GM12864 (cell line): Measurements from ENCODE around the gene CEBPB.
"Not testable (repeated sequence)": the region's sequence is repeated elsewhere in the genome, so short reads cannot be mapped to it uniquely, and the experiment has no call there.

Experiments
- DNase-seq: peaks from one replicate; pipeline ENCODE4 v3.0.0-alpha.2; 2011; ENCODE audit warnings: low read depth
- H3K4me3 ChIP-seq: 2 replicates; pipeline ENCODE4 v1.5.1; 2011; ENCODE audit warnings: mild to moderate bottlenecking, low read depth, low read length, control low read depth
- TF ChIP-seq, protein P1 (sequence below): IDR thresholded peaks from 2 replicates; pipeline ENCODE4 v1.5.1; 2011; ENCODE audit warnings: low read depth, mild to moderate bottlenecking, moderate library complexity, low read length, control low read depth, inconsistent platforms; ENCODE audit errors: missing control alignments

Gene CEBPB

DNA sequence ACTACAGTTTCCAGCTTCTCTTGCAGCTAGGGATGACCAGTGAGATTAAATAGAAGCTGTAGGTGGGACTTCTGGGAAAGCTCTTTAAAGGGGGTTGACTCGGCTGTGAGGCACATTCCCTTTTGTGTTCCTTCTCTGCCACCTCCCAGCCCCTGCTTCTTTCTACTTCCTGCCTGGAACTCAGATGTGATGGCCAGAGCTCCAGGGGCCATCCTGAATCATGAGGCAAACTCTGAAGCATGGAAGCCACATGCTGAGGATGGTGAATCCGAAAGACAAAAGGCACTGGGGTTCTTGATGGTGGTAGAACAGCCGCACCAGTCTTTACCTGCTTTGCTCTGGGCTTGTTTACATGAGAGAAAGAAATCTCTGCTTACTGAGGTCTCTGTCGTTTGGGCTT, 9.1 kb downstream of the CEBPB start:
- no peak overlapping the region for H3K4me3 ChIP-seq
- TF ChIP-seq, protein P1, sequence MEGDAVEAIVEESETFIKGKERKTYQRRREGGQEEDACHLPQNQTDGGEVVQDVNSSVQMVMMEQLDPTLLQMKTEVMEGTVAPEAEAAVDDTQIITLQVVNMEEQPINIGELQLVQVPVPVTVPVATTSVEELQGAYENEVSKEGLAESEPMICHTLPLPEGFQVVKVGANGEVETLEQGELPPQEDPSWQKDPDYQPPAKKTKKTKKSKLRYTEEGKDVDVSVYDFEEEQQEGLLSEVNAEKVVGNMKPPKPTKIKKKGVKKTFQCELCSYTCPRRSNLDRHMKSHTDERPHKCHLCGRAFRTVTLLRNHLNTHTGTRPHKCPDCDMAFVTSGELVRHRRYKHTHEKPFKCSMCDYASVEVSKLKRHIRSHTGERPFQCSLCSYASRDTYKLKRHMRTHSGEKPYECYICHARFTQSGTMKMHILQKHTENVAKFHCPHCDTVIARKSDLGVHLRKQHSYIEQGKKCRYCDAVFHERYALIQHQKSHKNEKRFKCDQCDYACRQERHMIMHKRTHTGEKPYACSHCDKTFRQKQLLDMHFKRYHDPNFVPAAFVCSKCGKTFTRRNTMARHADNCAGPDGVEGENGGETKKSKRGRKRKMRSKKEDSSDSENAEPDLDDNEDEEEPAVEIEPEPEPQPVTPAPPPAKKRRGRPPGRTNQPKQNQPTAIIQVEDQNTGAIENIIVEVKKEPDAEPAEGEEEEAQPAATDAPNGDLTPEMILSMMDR: no peak
- no peak for DNase-seq

DNA sequence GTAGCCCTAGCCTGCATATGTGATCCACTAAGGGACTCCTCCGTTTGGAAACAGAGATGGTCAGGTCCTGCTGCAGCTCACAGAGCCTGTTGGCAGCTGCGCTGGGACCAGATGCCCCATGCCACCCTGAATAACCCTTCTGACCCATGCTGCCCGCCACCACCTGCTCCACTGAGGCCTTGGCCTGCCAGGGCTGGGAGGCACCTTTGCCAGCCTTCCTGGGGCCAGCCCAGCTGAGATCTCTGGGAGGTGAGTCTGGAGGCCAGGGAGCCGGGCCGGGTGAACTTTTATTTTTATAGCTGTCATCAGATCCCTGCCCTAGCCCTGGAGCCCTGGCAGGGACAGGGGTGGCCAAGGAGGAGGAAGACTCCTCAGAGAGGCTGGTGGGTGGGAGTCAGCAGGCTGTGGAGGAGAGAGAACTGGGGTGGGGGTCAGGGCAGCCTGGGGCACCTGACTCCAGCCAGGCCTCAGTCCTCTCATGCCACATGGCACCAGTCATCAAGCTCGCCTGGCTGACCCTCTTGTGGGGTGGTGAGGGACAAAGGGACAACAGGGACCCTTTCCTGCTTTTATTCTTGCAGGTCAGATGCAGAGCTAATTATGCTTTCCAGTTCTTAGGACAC, 10.0 kb downstream of the CEBPB start:
- DNase-seq: no peak
- TF ChIP-seq, protein P1: no peak
- H3K4me3 ChIP-seq: no peak overlapping the region

DNA sequence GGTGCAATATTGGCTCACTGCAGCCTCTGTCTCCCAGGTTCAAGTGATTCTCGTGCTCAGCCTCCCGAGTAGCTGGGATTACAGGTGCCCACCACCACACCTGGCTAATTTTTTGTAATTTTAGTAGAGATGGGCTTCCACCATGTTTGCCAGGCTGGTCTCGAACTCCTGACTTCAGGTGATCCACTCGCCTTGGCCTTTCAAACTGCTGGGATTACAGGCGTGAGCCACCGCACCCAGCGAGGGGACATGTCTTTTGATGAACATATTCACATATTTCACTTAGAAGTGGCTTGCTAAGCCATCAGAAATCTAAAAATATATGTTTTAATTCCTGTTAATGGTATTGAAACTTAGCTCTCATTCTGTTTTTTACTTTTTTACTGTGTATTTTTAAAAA, 11.1 kb downstream of the CEBPB start:
- DNase-seq, H3K4me3 ChIP-seq: not testable (repeated sequence)

DNA sequence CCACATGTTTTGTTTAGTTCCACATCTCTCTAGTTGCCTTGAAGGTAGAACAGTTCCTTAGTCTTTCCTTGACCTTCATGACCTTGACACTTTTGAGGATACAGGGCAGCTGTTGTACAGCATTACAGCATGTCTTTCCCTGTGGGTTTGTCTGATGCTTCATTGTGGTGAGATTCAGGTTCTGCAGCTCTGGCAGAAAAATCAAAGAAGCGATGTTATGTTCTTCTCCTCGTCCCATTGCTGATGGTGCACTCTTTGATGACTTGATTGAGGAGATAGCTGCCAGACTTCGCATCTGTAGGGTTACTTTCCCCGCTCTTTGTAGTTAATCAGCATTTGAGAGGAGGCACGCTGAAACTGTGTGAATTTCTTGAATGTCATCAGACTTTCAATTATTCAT, 12.0 kb downstream of the CEBPB start:
- TF ChIP-seq, protein P1: no peak
- no peak for DNase-seq
- no peak overlapping the region for H3K4me3 ChIP-seq

DNA sequence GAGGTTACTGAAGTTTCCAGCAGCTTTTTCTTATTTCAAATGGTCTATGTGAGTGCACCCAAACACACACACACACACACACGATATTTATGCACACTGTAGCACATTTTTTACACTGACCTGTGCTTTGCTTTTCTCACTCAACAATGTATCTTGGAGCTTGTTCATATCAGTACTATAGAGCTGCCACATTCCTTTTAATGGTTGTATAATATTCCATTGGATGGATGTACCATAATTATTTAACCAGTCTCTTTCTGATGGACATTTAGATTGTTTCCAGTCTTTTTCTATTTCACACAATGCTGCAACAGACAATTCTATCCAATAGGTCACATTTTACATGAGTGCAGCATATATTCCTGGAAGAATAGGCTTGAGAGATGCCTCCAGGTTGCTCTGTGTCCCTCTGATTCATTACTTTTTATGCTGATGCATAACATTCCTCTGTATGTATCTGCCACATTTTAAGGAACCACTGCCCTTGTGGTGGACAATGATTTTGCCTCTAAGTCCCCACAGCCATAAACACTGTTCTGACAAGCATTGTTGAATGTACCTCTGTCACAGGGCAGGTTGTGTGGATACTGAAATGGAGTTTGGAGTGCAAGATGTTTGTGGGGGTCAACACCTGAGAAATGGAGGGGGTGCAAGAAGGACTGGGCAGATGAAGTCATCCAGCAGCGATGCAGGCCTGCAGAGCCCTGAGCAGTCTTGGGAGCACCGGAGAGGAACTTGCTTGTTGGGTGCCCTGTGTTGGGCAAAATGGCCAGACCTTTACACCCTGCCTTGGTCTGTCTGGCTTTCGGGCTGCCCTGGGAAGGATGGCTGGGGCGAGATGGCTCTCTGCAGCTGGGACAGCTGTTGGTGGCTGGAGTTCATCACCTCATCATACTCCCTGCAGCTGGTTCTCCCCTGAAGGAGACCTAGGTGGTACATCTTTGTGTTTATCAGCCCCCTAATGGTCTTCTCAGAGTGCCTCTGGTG, 13.6 kb downstream of the CEBPB start:
- TF ChIP-seq, protein P1: no peak
- no peak for DNase-seq
- H3K4me3 ChIP-seq: no peak overlapping the region

DNA sequence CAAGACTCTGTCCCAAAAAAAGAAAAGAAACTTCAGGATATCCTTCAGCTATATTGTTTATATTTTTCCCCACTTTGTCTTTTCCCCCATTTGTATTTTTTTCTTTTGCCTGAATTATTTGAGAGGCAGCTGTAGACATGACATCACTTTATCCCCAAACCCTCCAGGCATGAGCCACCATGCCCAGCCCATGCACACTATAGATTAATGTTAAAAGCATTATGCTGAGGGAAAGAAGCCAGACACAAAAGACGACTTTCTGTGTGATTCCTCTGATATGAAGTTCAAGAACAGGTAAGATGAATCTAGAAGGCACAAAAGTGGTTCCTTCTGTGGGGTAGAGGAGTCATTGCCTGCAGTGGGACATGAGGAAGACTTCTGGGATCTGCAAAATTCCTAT, 16.4 kb downstream of the CEBPB start:
- no peak for DNase-seq

DNA sequence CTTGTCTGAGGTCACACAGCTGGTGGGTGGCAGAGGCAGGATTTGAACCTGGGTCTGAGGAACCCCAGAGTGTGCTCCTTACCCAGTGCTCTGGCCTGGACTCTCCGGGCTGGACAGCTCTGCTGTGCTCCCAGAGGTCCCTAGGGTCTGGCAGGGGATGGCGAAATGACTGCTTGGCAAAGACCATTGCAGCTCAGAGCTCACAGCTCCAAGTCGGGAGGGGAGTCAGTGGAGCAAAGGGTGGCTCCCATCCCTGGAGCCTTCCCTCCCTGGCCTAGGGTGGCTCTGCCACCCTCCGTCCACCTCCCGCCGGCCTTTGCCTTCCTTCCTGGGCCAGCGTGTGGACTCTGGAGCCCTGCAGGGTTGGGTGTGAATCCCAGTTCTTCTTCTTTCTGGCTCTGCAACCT, 17.5 kb downstream of the CEBPB start:
- TF ChIP-seq, protein P1: no peak
- H3K4me3 ChIP-seq: no peak overlapping the region
- no peak for DNase-seq

More for the DNA sequence above, 16.4 kb downstream of the CEBPB start:
- TF ChIP-seq, protein P1: no peak
- no peak overlapping the region for H3K4me3 ChIP-seq

DNA sequence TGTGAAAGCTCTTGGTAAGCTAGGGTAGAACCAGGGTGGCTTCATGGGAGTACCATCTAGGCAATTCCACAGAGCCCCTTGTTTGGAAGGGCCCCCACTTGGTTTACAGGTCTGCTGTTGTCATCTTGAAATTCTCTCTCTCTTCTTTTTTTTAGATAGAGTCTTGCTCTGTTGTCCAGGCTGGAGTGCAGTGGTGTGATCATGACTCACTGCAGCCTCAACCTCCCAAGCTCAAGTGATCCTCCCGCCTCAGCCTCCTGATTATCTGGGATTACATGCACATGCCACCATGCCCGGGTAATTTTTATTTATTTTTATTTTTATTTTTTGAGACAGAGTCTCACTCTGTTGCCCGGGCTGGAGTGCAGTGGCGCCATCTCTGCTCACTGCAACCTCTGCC, 18.2 kb downstream of the CEBPB start:
- not testable (repeated sequence) for DNase-seq, H3K4me3 ChIP-seq
